GM04503 (cell line): Measurements from ENCODE around the gene NKX2-3.

Experiments used
- DNase-seq: peaks from one replicate; pipeline ENCODE4 v3.0.0-alpha.2; 2012; ENCODE audit warnings: low read depth

Gene NKX2-3

DNA sequence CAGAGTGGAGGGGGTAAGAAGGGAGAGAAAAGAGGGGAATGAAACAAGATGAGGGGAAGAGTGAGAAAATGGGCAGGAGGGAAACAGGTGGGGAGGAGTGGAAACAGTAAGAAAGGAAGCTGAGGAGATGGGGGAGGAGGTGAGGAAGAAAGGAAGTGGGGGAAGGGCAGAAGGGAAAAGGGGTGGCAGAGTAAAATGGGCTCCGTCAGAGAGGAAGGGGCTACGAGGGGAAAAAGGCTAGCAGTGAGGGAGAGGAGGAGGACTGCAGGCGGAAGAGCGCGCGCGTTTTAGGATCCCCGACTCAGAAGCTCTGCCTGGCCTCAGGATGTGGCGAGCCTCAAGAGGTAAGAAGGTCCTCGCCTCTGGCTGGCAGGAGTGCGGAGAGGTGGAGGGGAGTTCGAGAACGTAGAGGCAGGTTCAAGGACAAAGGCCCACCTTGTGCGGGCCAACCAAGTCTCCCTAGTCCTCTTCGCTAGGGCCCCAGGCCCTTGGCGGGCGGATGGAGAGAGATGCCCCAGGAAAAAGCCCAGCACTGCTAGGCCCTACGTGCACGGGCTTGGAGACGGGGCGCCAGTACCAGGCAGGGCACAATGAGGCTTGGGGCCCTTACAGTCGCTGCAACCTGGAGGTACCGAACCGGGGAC, 5.8 kb upstream of the NKX2-3 start:
- no peak for DNase-seq

- no peak for DNase-seq
These were observed 4.9 kb upstream of the NKX2-3 start for GRCh38 chr10:99527526-99528493.

DNA sequence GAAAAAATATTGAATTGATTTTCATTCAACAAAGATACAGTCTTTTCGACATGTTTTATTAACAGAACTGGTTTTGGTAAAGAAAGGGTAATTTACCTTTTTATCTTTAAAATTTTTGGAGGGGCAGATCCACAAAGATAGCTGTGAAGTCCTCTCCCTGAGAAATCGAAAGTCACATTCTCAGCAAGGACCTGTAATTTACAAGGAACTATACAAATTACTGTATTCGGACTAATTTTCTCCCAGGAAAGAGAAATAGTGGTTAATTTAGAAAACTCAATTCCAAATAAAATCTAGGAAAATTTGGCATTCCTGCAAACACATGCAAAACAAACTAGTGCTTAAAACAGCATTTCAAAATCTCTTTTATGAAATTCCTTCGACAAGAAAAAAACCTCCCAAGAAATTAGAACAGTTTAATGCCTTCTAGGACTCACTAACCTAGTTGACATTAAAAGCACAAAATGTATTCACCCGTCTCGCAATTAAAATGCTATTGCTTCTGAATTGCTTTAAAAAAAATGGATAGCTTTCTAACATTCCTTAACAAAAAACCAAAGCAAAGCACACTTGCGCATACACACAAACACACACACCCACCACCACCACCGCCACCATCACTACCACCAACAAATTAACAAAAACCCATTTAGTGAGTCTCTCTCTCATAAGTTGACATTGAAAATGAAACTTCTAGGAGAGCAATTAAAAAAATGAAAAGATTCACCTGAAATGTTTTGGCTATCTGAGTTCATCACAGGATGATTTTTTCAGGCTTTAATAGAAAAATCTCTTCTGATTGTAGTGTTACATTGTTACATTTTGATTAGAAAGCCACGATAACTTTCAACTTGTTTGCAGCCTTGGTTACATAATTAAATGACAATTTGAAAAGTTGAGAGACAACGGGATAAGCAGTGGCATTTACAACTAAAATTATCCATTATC, 4.0 kb upstream of the NKX2-3 start:
- DNase-seq, result no peak

GRCh38 chr10:99529591-99530107, 3.1 kb upstream of the NKX2-3 start:
- DNase-seq, result no peak

GRCh38 chr10:99530108-99531025, 2.4 kb upstream of the NKX2-3 start:
- DNase-seq, result no peak

- DNase-seq, result no peak
These were observed 1.6 kb upstream of the NKX2-3 start for GRCh38 chr10:99531026-99531695.

- no peak for DNase-seq
These were observed 797 bp upstream of the NKX2-3 start for GRCh38 chr10:99531696-99532593.

DNA sequence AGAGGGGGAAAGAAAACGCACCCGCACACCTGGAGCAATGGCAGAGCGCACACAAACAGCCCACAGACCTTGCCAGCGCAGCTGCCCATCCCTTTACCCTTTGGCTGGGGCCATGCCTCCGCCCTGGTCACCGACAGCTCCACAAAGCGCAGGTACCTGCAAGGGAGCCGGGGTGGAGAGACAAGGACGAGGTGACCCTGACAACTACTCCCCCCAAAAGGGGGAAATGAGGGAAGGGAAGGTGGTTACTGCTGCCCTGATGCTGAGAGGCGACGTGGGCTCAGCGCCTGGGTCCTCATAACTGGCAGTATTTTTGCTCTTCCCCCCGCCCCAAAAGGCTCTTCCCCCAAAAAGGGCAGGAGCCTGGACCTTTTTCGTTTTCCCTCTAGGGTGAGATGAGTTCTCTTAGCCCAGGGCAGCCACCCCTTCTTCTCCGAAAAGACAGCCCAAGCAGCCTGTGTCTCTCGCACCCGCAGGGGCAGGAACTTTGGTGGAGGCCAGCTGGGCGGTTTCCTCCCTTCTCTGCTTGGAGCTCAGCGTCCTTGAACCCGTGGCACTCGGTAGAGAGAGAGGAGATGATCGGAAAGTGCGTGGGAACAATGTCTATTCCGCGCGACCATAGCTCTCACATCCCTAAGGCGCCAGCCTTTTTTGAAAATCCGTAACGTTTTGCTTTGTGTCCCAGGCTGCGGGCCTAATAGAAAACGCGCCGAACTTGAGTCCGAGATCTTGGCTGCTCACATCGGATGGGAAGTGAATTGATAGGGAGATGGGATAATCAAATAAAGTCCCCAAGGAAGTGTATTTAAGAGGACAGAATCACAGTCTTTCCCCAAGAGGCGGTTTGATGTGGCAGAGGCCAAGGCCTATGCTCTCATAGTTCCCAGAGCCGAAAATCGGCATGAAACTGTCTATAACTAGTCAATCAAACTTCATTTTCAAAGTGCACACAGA, 1.0 kb downstream of the NKX2-3 start:
- no peak for DNase-seq

GRCh38 chr10:99534450-99534938, 1.8 kb downstream of the NKX2-3 start:
- DNase-seq, result no peak

GRCh38 chr10:99534939-99535763, 2.4 kb downstream of the NKX2-3 start:
- no peak for DNase-seq

DNA sequence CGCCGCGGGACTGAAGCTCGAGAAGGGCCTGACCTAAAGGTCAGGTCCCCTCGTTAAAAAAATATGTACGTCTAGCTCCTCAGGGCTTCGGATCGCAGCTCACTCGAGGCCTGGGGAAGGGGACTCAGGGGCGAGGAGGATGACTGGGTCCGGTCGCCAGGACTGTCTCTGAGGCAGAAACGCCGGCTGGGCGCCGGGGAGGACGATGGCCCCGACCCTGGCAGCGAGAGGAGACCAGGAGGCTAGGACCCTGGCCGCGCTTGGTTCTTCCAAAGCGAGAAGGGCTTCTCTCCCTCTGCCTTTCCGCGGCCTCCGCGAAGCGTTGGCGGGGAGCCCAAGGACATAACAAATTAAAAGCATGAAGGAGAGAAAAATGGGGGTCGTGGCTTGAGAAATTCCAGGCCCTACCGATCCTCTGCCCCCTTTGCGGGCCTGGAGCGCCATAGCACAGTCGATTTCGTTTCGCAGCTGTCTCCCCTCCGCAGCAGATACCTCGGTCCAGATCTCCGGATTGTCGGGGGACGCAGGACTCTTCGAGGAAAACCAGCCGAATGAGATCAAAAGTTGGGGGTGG, 3.1 kb downstream of the NKX2-3 start:
- no peak for DNase-seq

DNA sequence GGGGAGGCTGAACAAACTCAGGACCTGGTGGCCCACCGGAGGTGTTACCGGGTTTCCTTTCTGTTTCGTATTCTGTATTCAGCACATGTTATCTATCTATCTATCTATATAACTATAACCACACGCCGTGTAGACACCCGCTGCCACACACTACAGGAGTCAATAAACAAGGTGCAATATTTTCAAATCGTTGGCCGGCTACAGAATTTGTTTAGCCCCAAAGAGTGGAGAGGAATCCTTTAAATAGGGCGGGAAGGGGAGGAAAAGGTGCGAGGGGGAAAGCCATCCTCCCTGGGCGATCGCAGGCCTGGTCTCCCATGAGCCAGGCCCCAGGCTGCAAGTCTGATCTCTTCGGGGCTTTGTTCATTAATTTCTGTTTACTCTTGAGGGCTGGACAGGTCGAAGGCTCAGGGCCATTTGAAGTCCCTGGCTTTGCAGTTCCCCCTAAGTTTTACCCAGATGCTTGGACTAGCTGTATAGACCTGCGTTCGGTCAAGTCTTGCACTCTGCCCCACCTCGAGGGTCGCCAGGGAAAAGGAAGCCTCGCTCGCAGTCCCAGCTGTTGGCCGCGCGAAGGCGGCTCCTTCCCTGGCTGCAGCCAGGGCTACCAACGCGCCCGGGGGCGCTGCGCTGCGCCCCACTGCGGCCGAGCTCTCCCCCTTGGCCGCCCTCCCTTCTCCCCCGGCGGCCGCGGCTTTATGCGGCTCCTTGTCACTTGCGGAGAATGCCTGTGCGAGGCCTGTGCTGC, 3.8 kb downstream of the NKX2-3 start:
- DNase-seq, result no peak

GRCh38 chr10:99537086-99537988, 4.6 kb downstream of the NKX2-3 start:
- no peak for DNase-seq

DNA sequence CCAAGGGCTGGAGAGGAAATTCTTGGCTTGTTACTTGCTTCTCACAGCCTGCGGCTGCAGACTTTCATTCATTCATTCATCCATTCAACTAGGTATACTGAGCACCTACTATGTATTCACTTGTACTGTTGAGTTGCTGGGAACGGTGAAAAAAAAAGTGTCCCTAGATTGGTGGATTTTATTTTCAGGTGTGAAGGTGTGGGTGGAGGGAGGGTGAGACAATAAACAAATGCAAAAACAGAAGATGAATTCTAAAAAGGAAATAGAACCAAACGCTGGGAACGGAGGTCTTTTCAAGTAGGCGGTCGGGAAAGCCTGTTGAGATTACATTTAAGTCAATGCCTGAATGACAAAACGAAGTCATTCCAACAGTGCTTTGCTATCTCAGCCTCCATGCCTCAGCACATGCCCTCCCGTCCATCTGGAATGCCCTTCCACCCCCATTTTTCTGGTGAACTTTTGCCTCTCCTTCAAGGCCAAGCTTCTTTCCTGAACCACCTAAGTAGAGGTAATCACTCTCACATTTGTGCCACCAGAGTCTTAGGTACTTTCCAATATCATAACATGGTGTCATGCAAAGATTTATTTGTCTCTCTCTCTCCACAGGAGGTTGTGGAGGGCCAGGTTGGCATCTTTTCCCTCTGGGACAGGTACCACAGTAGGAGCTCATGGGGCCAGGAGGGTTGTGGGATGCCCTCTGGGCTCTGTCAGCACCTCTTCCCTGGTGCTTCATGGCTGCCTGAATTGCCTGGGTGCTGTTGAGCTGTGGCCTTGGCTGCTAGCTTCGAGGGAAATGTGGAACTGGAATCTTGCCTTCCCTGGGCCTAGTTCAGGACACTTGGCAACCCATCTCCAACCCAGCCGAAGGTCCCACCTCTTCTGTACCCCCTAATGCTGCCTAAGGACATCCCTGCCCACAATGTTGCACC, 5.5 kb downstream of the NKX2-3 start:
- no peak for DNase-seq
